ENCODE data around the gene CHRNA5. TPM values are rescaled to one million over a fixed set of nuclear protein-coding genes. Genes with fewer than 3 reads are reported as not detected.
"Not testable (repeated sequence)": the region's sequence is repeated elsewhere in the genome, so short reads cannot be mapped to it uniquely, and the experiment has no call there.

CHRNA5 gene
- total and polyA plus RNA-seq, 3 experiments from 2014 or later: 0.89 to 8.9 (median 8.4) TPM

DNA sequence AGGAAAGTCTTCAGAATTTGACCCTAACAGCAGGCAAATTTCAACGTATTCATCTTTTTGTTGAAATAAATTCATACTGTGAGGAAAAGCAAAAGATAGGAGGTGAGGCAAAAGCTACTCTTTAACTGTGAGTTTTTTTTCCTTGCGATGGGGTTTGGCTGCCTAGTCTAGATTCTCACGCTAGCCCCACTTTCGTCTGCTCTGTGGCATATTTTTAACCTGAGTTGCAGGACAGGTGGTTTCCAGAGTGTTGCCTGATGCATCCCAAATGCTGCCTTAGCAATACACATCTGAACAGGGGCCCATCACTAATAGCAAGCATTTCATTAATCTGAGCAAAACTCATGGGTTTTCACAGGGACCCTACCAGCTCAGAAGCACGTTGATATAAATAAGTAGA is 13.4 kb upstream of the CHRNA5 start:
- Mint-ChIP-seq H3K4me1 (no peaks in the 10 kb centered on the region), H3K4me3 (no peak overlapping the region), H3K27me3 (peaks cover 0 to 1% of the 10 kb centered on the region in 2 donors), H3K27ac (no peak overlapping the region), H3K9me3 (no peaks in the 10 kb centered on the region), H3K36me3 (peaks cover 4 to 47% (median 21%) of the 10 kb centered on the region in 3 donors)
- H3K27me3 ChIP-seq (ENCODE audit: insufficient read depth, low read length, poor library complexity, severe bottlenecking): no peaks in the 10 kb centered on the region
- H3K36me3 ChIP-seq (ENCODE audit: insufficient read depth, low read length): peaks cover 16% of the 10 kb centered on the region
- DNase-seq: no peak
- POLR2A ChIA-PET: no interaction called here
- CTCF ChIA-PET: no interaction called here
- no peak overlapping the region for H3K27ac ChIP-seq (ENCODE audit: low read depth, low read length)
- H3K4me1 ChIP-seq (ENCODE audit: insufficient read depth, low read length): no peaks in the 10 kb centered on the region
- no peaks in the 10 kb centered on the region for H3K9me3 ChIP-seq (ENCODE audit: low read length)
- H3K4me3 ChIP-seq (ENCODE audit: low read length): no peak overlapping the region

- H3K27ac ChIP-seq (ENCODE audit: low read depth, low read length): no peak overlapping the region
- Mint-ChIP-seq H3K4me3 (no peak overlapping the region), H3K9me3 (no peaks in the 10 kb centered on the region), H3K27me3 (peaks cover 0 to 1% of the 10 kb centered on the region in 2 donors), H3K27ac (no peak overlapping the region), H3K4me1 (no peaks in the 10 kb centered on the region), H3K36me3 (peaks cover 4 to 41% (median 21%) of the 10 kb centered on the region in 3 donors)
- ChIA-PET POLR2A (no interaction called here), CTCF (no interaction called here)
- H3K27me3 ChIP-seq (ENCODE audit: insufficient read depth, low read length, poor library complexity, severe bottlenecking): no peaks in the 10 kb centered on the region
- peaks cover 10% of the 10 kb centered on the region for H3K36me3 ChIP-seq (ENCODE audit: insufficient read depth, low read length)
- H3K4me3 ChIP-seq (ENCODE audit: low read length): no peak overlapping the region
- no peaks in the 10 kb centered on the region for H3K4me1 ChIP-seq (ENCODE audit: insufficient read depth, low read length)
- H3K9me3 ChIP-seq (ENCODE audit: low read length): no peaks in the 10 kb centered on the region
- DNase-seq: no peak
These were observed 12.7 kb upstream of the CHRNA5 start for GRCh38 chr15:78552597-78552996.

- H3K27ac Mint-ChIP-seq; H3K36me3 Mint-ChIP-seq; DNase-seq; CTCF ChIA-PET; H3K9me3 Mint-ChIP-seq; H3K9me3 ChIP-seq (ENCODE audit: low read length); H3K4me3 Mint-ChIP-seq; H3K4me3 ChIP-seq (ENCODE audit: low read length); H3K27me3 ChIP-seq (ENCODE audit: insufficient read depth, low read length, poor library complexity, severe bottlenecking); H3K4me1 ChIP-seq (ENCODE audit: insufficient read depth, low read length); POLR2A ChIA-PET; H3K27ac ChIP-seq (ENCODE audit: low read depth, low read length); H3K36me3 ChIP-seq (ENCODE audit: insufficient read depth, low read length); H3K27me3 Mint-ChIP-seq: not testable (repeated sequence)
- peaks cover 6 to 10% (median 7%) of the 10 kb centered on the region in 3 donors for H3K4me1 Mint-ChIP-seq
These were observed 5.1 kb upstream of the CHRNA5 start for GRCh38 chr15:78560201-78560600.

DNA sequence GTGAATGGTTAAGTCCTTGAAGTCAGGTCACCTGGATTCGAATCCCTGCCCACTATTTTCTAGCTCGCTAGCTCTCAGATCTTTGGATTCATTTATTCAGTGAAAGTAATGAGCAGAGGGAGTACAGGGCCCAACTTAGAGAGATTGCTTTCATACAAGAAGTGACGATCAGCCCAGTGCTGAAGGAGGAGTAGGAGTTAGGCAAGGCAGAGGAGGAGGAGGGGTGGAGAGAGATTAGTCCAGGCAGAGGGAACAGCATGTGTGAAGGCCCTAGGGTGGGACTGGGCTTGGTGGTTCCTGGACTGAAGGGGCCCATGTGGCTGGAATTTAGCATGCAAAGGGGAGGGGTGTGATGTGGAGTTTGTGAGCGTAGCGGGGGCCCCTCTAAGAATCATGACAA is 3.8 kb upstream of the CHRNA5 start:
- Mint-ChIP-seq H3K27me3 (peaks cover 5 to 6% of the 10 kb centered on the region in 2 donors), H3K27ac (no peak overlapping the region), H3K36me3 (peaks cover 0 to 5% (median under 1%) of the 10 kb centered on the region in 3 donors), H3K4me1 (peaks cover 14 to 21% (median 14%) of the 10 kb centered on the region in 3 donors), H3K9me3 (no peaks in the 10 kb centered on the region), H3K4me3 (no peak overlapping the region)
- H3K27me3 ChIP-seq (ENCODE audit: insufficient read depth, low read length, poor library complexity, severe bottlenecking): no peaks in the 10 kb centered on the region
- no peak overlapping the region for H3K27ac ChIP-seq (ENCODE audit: low read depth, low read length)
- no peaks in the 10 kb centered on the region for H3K36me3 ChIP-seq (ENCODE audit: insufficient read depth, low read length)
- ChIA-PET POLR2A (no interaction called here), CTCF (no interaction called here)
- no peak for DNase-seq
- H3K4me3 ChIP-seq (ENCODE audit: low read length): no peak overlapping the region
- H3K4me1 ChIP-seq (ENCODE audit: insufficient read depth, low read length): peaks cover 14% of the 10 kb centered on the region
- H3K9me3 ChIP-seq (ENCODE audit: low read length): no peaks in the 10 kb centered on the region

DNA sequence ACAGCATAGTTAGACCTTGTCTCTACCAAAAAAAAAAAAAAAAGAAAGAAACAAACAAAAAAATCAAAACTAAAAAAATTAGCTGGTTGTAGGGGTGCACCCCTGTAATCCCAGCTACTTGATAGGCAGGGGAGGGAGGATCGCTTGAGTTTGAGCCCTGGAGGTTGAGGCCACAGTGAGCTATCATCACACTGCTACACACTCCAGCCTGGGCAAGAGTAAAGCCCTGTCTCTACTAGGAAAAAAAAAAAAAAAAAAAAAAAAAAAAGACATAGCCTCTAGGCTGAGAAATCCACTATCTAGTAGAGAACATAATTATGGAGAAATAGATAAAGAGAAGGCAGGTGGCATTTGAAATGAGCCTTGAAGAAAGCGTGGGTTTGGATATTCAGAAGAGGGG is 2.2 kb upstream of the CHRNA5 start:
- Mint-ChIP-seq H3K4me1 (peaks cover 15 to 23% (median 16%) of the 10 kb centered on the region in 3 donors), H3K4me3 (peak overlapping the region in 2 of 7 donors; percentile 9 to 70), H3K9me3 (no peaks in the 10 kb centered on the region), H3K27ac (no peak overlapping the region), H3K36me3 (peaks cover 0 to 5% (median 1%) of the 10 kb centered on the region in 3 donors), H3K27me3 (peaks cover 9 to 15% of the 10 kb centered on the region in 2 donors)
- Histone ChIP-seq H3K27me3 (ENCODE audit: insufficient read depth, low read length, poor library complexity, severe bottlenecking) (no peaks in the 10 kb centered on the region), H3K9me3 (ENCODE audit: low read length) (no peaks in the 10 kb centered on the region), H3K27ac (ENCODE audit: low read depth, low read length) (no peak overlapping the region), H3K4me1 (ENCODE audit: insufficient read depth, low read length) (peaks cover 14% of the 10 kb centered on the region), H3K4me3 (ENCODE audit: low read length) (no peak overlapping the region), H3K36me3 (ENCODE audit: insufficient read depth, low read length) (no peaks in the 10 kb centered on the region)
- POLR2A ChIA-PET: interaction anchor here (0.6 kb wide), 1 partner anchor 243 kb away, joined by 4 read pairs; no protein-coding TSS in a partner anchor
- CTCF ChIA-PET: no interaction called here
- no peak for DNase-seq

DNA sequence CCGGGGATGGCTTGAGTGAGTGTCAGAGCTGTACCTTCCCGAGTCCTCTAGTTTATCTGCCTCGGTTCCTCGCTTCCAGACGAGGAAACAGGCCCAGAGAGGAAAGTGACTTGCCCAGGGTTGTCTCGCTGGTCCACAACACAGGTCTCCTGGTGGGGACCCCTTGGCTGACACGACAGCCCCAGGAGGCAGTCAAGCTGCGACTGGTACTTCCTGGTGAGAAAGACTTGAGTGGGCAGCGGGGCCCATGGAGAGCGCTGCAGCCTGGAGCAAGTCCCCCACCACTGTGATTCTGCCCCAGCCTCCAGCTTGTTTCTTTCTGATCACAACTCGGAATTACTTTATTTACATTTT is 600 bp upstream of the CHRNA5 start:
- no peaks in the 10 kb centered on the region for H3K9me3 ChIP-seq (ENCODE audit: low read length)
- CTCF ChIA-PET: no interaction called here
- no peak overlapping the region for H3K27ac ChIP-seq (ENCODE audit: low read depth, low read length)
- H3K27me3 Mint-ChIP-seq: peaks cover 9 to 15% of the 10 kb centered on the region in 2 donors
- H3K4me3 Mint-ChIP-seq: peak overlapping the region; percentile 76 to 92 (median 88)
- H3K4me1 Mint-ChIP-seq: peaks cover 15 to 23% (median 16%) of the 10 kb centered on the region in 3 donors
- POLR2A ChIA-PET: interaction anchor here (0.5 to 1.7 kb wide), 2 partner anchors 7 to 24 kb away, joined by 4 to 5 read pairs; partner anchors contain the start of gene PSMA4
- H3K36me3 ChIP-seq (ENCODE audit: insufficient read depth, low read length): no peaks in the 10 kb centered on the region
- peak overlapping the region; percentile 66 for H3K4me3 ChIP-seq (ENCODE audit: low read length)
- no peaks in the 10 kb centered on the region for H3K9me3 Mint-ChIP-seq
- DNase-seq: no peak
- peak overlapping the region in 6 of 8 donors; percentile 19 to 88 (median 66) for H3K27ac Mint-ChIP-seq
- peaks cover 0 to 1% (median 0%) of the 10 kb centered on the region in 3 donors for H3K36me3 Mint-ChIP-seq
- H3K27me3 ChIP-seq (ENCODE audit: insufficient read depth, low read length, poor library complexity, severe bottlenecking): no peaks in the 10 kb centered on the region
- peaks cover 14% of the 10 kb centered on the region for H3K4me1 ChIP-seq (ENCODE audit: insufficient read depth, low read length)

- Histone ChIP-seq H3K4me1 (ENCODE audit: insufficient read depth, low read length) (peaks cover 14% of the 10 kb centered on the region), H3K27me3 (ENCODE audit: insufficient read depth, low read length, poor library complexity, severe bottlenecking) (no peaks in the 10 kb centered on the region), H3K4me3 (ENCODE audit: low read length) (peak overlapping the region; percentile 66), H3K9me3 (ENCODE audit: low read length) (no peaks in the 10 kb centered on the region), H3K36me3 (ENCODE audit: insufficient read depth, low read length) (no peaks in the 10 kb centered on the region), H3K27ac (ENCODE audit: low read depth, low read length) (no peak overlapping the region)
- CTCF ChIA-PET: no interaction called here
- peaks cover 0 to 1% (median 0%) of the 10 kb centered on the region in 3 donors for H3K36me3 Mint-ChIP-seq
- peak overlapping the region; percentile 71 to 92 (median 88) for H3K4me3 Mint-ChIP-seq
- DNase-seq: peak in 1 of 5 donors; percentile 18
- peaks cover 15 to 23% (median 16%) of the 10 kb centered on the region in 3 donors for H3K4me1 Mint-ChIP-seq
- peaks cover 9 to 17% of the 10 kb centered on the region in 2 donors for H3K27me3 Mint-ChIP-seq
- H3K27ac Mint-ChIP-seq: peak overlapping the region in 5 of 8 donors; percentile 3 to 86 (median 37)
- H3K9me3 Mint-ChIP-seq: no peaks in the 10 kb centered on the region
- POLR2A ChIA-PET: interaction anchor here (1.0 to 1.7 kb wide), 3 partner anchors 10 to 128 kb away, joined by 3 to 5 read pairs (median 3); partner anchors contain the start of genes IREB2 and PSMA4
These were observed 843 bp downstream of the CHRNA5 start for GRCh38 chr15:78565951-78566774.

- H3K4me1 Mint-ChIP-seq: peaks cover 15 to 23% (median 16%) of the 10 kb centered on the region in 3 donors
- no peak overlapping the region for H3K27ac ChIP-seq (ENCODE audit: low read depth, low read length)
- CTCF ChIA-PET: no interaction called here
These were observed 2.2 kb downstream of the CHRNA5 start for GRCh38 chr15:78567531-78567930.

More at GRCh38 chr15:78567531-78567930, 2.2 kb downstream of the CHRNA5 start:
- H3K36me3 ChIP-seq (ENCODE audit: insufficient read depth, low read length): no peaks in the 10 kb centered on the region
- no peak for DNase-seq
- no peak overlapping the region for H3K27ac Mint-ChIP-seq
- no peak overlapping the region for H3K4me3 ChIP-seq (ENCODE audit: low read length)
- peaks cover 9 to 20% of the 10 kb centered on the region in 2 donors for H3K27me3 Mint-ChIP-seq
- H3K9me3 Mint-ChIP-seq: no peaks in the 10 kb centered on the region
- peaks cover 14% of the 10 kb centered on the region for H3K4me1 ChIP-seq (ENCODE audit: insufficient read depth, low read length)
- POLR2A ChIA-PET: interaction anchor here (0.6 kb wide), 1 partner anchor 1501 kb away, joined by 4 read pairs; no protein-coding TSS in a partner anchor
- no peaks in the 10 kb centered on the region for H3K27me3 ChIP-seq (ENCODE audit: insufficient read depth, low read length, poor library complexity, severe bottlenecking)
- no peaks in the 10 kb centered on the region for H3K9me3 ChIP-seq (ENCODE audit: low read length)
- H3K36me3 Mint-ChIP-seq: peaks cover 0 to 1% (median 0%) of the 10 kb centered on the region in 3 donors
- peak overlapping the region in 4 of 7 donors; percentile 4 to 76 (median 28) for H3K4me3 Mint-ChIP-seq
